Brain microvascular endothelial cell (primary cell): ENCODE measurements around the gene METTL1.

Experiments used
- DNase-seq: peaks from one replicate; pipeline ENCODE4 v3.0.0-alpha.2; 2020
- H3K27ac ChIP-seq: fragments of 250-450 bp; sonication (Bioruptor Pico); 2 replicates; pipeline ENCODE4 v1.5.1; 2020; ENCODE audit warnings: mild to moderate bottlenecking, moderate library complexity
- H3K27me3 ChIP-seq: fragments of 250-450 bp; sonication (Bioruptor Pico); replicated peaks from 2 replicates; pipeline ENCODE4 v1.5.1; 2020; ENCODE audit warnings: mild to moderate bottlenecking
- H3K36me3 ChIP-seq: fragments of 250-450 bp; sonication (Bioruptor Pico); replicated peaks from 2 replicates; pipeline ENCODE4 v1.5.1; 2020; ENCODE audit warnings: mild to moderate bottlenecking
- H3K4me3 ChIP-seq: 2 replicates; pipeline ENCODE4 v1.5.1; 2011; ENCODE audit warnings: low read depth, mild to moderate bottlenecking, control low read depth, low read length, moderate library complexity
- CTCF ChIP-seq: IDR thresholded peaks from 2 replicates; pipeline ENCODE4 v1.5.1; 2011; ENCODE audit warnings: low read depth, mild to moderate bottlenecking, moderate library complexity, low read length, control low read depth, inconsistent platforms; ENCODE audit errors: missing control alignments
- in situ Hi-C: cut with HindIII; loops from 2 replicates; pipeline ENCODE4 v1.10.0; 2017; ENCODE audit warnings: low sequenced_read_pairs, low pct_ligation_motif_present

Gene METTL1

DNA sequence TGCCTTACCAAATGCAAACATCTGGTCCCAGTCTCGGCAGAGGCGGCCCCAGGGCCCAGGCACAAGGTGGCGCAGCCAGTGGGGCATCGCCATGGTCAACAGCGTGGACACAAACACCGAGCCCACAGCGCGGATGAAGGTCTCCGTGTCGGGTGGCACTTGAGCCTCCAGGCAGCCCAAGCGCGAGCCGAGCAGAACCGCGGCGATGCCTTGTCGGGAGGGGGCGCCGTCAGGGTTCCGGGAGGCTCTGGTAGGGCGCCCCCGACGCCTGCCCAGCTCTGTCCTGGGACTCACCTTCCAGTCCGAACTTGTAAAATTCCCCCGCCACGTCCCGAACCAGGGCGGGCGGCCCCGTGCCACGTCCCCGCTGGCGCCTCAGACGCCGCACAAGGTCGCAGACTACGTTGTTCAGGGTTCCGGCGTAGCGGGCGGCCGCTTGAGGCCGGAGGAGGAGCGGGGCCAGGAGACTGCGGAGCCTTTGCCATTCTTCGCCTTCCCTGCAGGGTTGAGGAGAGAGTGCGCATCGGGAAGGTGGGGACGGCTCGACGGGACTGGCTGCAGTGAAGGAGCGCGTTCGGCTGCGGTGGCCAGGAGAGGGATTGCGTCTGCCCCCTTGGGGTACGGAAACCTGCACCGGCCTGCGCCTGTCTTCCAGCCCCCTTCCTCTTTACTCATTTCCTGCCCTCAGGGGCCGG lies 6.8 kb downstream of the METTL1 start:
- Histone ChIP-seq H3K36me3 (peaks cover 6% of the 10 kb centered on the region), H3K27ac (no peak overlapping the region), H3K4me3 (peak overlapping the region; percentile 39), H3K27me3 (peaks cover 27% of the 10 kb centered on the region)
- peak; percentile 62 for TF ChIP-seq CTCF
- no peak for DNase-seq
- in situ Hi-C loops, result no loop called here

DNA sequence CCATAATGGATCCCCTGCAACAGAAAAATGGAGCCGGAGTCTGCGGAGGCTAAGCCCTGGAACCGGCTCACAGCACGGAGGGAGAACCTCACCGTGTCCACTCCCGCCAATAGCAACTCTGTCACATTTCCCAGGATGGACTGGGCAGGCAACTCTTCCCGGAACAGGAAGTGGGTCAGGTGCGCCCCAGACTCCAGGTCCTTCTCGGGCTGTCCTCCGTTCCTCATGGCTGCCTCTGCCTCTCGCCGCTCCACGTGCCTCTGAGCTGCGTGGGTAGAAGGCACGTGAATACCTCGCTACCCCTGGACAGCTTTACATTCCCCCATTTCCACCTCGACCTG lies 7.3 kb downstream of the METTL1 start:
- no peak overlapping the region for H3K27ac ChIP-seq
- H3K36me3 ChIP-seq, result peaks cover 6% of the 10 kb centered on the region
- in situ Hi-C loops, result no loop called here
- no peak for TF ChIP-seq CTCF
- H3K27me3 ChIP-seq, result peaks cover 27% of the 10 kb centered on the region
- DNase-seq, result no peak
- peak overlapping the region; percentile 39 for H3K4me3 ChIP-seq

- Histone ChIP-seq H3K27ac (no peak overlapping the region), H3K27me3 (peaks cover 27% of the 10 kb centered on the region), H3K4me3 (no peak overlapping the region), H3K36me3 (peaks cover 1% of the 10 kb centered on the region)
- no peak for DNase-seq
- no peak for TF ChIP-seq CTCF
- in situ Hi-C loops, result no loop called here
Measured at GRCh38 chr12:57763881-57764661, 7.8 kb downstream of the METTL1 start.

DNA sequence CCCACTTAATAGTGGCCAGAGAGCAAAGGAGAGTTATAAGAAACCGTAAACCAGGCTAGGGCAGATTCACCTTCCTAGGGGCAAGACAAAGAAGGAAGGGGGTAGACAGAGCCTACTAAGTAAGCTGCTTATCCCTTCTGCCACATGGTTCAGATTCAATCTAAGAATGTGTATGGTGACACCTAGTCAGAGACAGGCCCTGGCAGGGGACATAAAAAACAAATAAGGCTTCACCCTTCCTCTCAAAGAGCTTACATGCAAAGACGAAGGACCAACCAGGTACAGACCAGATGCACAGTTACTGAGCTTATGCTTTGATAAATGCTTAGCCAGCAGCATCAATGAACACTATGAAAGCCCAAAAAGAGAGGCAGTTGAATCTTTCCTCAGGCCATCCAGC lies 9.4 kb downstream of the METTL1 start:
- Histone ChIP-seq H3K27me3 (peaks cover 27% of the 10 kb centered on the region), H3K36me3 (no peaks in the 10 kb centered on the region), H3K27ac (no peak overlapping the region), H3K4me3 (no peak overlapping the region)
- in situ Hi-C loops, result no loop called here
- no peak for TF ChIP-seq CTCF
- DNase-seq, result no peak

DNA sequence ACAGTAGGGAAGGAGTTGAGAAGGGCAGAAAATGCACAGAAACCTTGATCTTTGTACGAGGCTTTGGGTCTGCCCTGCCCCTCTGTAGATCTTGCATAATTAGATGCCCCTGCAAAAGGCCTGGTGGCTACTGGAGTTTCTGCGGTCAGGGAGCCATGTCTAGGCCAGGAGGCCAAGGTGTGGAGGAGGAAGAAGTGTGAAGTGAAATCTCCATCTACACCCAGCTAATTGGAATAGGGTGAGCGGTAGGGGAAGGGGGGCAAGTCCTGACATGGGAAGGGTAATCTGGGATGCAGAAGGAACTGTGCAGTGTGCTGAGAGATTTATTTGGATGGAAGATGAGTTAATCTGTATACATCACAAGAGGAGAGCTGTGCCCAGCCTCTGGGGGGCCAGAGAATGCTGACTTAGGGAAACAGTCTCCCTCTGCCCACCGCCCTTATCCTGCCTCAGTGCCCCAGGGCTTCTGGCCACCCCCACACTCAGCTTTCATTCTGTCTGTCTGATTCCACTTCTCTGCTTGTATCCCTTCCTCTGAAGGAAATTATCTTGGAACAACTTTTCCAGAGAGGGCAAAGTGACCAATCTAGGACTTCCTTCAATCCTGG lies 10.4 kb downstream of the METTL1 start:
- no peaks in the 10 kb centered on the region for H3K36me3 ChIP-seq
- no peak overlapping the region for H3K4me3 ChIP-seq

More for the DNA sequence above, 10.4 kb downstream of the METTL1 start:
- in situ Hi-C loops, result no loop called here
- H3K27ac ChIP-seq, result no peak overlapping the region
- DNase-seq, result no peak
- peaks cover 27% of the 10 kb centered on the region for H3K27me3 ChIP-seq
- no peak for TF ChIP-seq CTCF
